HG03045 (cell line): ENCODE data around the gene CDK3.

Source experiments
- ATAC-seq: cut with Tn5 transposase; IDR thresholded peaks from one replicate; pipeline ENCODE4 v1.9.1; 2021; ENCODE audit warnings: mild to moderate bottlenecking, moderate library complexity; ENCODE audit not compliant: unreplicated experiment

CDK3 gene

GRCh38 chr17:76013377-76013932 is 12.8 kb downstream of the CDK3 start:
- no peak for ATAC-seq

GRCh38 chr17:76014100-76014924 is 13.7 kb downstream of the CDK3 start:
- ATAC-seq, result no peak

- no peak for ATAC-seq
Observed at GRCh38 chr17:76014925-76015261, 14.2 kb downstream of the CDK3 start.

GRCh38 chr17:76017481-76018339 is 17.1 kb downstream of the CDK3 start:
- no peak for ATAC-seq

- no peak for ATAC-seq
Observed at GRCh38 chr17:76018340-76018680, 17.7 kb downstream of the CDK3 start.

GRCh38 chr17:76018801-76019200 is 18.1 kb downstream of the CDK3 start:
- ATAC-seq, result no peak

- no peak for ATAC-seq
Observed at GRCh38 chr17:76019833-76020467, 19.3 kb downstream of the CDK3 start.

- ATAC-seq, result no peak
Observed at GRCh38 chr17:76022285-76022684, 21.6 kb downstream of the CDK3 start.

GRCh38 chr17:76022973-76023899 is 22.6 kb downstream of the CDK3 start:
- no peak for ATAC-seq

GRCh38 chr17:76023900-76024237 is 23.2 kb downstream of the CDK3 start:
- no peak for ATAC-seq

GRCh38 chr17:76024353-76024752 is 23.7 kb downstream of the CDK3 start:
- no peak for ATAC-seq

GRCh38 chr17:76025294-76025693 is 24.6 kb downstream of the CDK3 start:
- ATAC-seq, result no peak

- no peak for ATAC-seq
Observed at GRCh38 chr17:76026714-76027158, 26.1 kb downstream of the CDK3 start.

GRCh38 chr17:76027159-76027839 is 26.6 kb downstream of the CDK3 start, which contains the start of gene EVPL:
Gene EVPL, minus strand, starts transcription at chr17:76027306. Its CDS starts 108 bp downstream, at chr17:76027198.
- ATAC-seq, result no peak

GRCh38 chr17:76032073-76032779 is 31.6 kb downstream of the CDK3 start:
- ATAC-seq, result no peak

- ATAC-seq, result no peak
Observed at GRCh38 chr17:76032780-76033108, 32.1 kb downstream of the CDK3 start.

GRCh38 chr17:76033139-76033538 is 32.5 kb downstream of the CDK3 start:
- no peak for ATAC-seq

GRCh38 chr17:76034428-76035350 is 34.0 kb downstream of the CDK3 start:
- ATAC-seq, result no peak
